KOPT-K1 (cell line): ENCODE data around the gene PTP4A2.
"Not testable (repeated sequence)": the region's sequence is repeated elsewhere in the genome, so short reads cannot be mapped to it uniquely, and the experiment has no call there.

Source experiments
- H3K27ac ChIP-seq: fragments of 200-600 bp; sonication (generic); 2 replicates; pipeline ENCODE4 v1.5.1; 2016; ENCODE audit warnings: antibody characterized with exemption, mild to moderate bottlenecking, low read depth, low read length; ENCODE audit not compliant: poor library complexity, severe bottlenecking
- H3K36me3 ChIP-seq: fragments of 200-600 bp; sonication (generic); 2 replicates; pipeline ENCODE4 v1.5.1; 2017; ENCODE audit warnings: antibody characterized with exemption, mild to moderate bottlenecking, low read length, moderate library complexity; ENCODE audit not compliant: insufficient read depth
- H3K9me3 ChIP-seq: fragments of 200-600 bp; sonication (generic); 2 replicates; pipeline ENCODE4 v1.5.1; 2017; ENCODE audit warnings: antibody characterized with exemption, low read length, mild to moderate bottlenecking; ENCODE audit not compliant: insufficient read depth, poor library complexity, severe bottlenecking

PTP4A2 gene

GRCh38 chr1:31936981-31937299, 1.2 kb downstream of the PTP4A2 start:
- H3K9me3 ChIP-seq = no peaks in the 10 kb centered on the region
- H3K27ac ChIP-seq = peak overlapping the region; percentile 99
- H3K36me3 ChIP-seq = peaks cover 35% of the 10 kb centered on the region

GRCh38 chr1:31936278-31936980, 1.7 kb downstream of the PTP4A2 start:
- Histone ChIP-seq H3K36me3 (peaks cover 39% of the 10 kb centered on the region), H3K27ac (peak overlapping the region; percentile 99), H3K9me3 (no peaks in the 10 kb centered on the region)

GRCh38 chr1:31934706-31935629, 3.2 kb downstream of the PTP4A2 start:
- Histone ChIP-seq H3K9me3 (no peaks in the 10 kb centered on the region), H3K27ac (peak overlapping the region; percentile 99), H3K36me3 (peaks cover 54% of the 10 kb centered on the region)

- peak overlapping the region; percentile 99 for H3K27ac ChIP-seq
- H3K36me3 ChIP-seq = peaks cover 65% of the 10 kb centered on the region
- H3K9me3 ChIP-seq = no peaks in the 10 kb centered on the region
These were observed 5.5 kb downstream of the PTP4A2 start for GRCh38 chr1:31932491-31933316.

- Histone ChIP-seq H3K9me3 (no peaks in the 10 kb centered on the region), H3K36me3 (peaks cover 69% of the 10 kb centered on the region), H3K27ac (peak overlapping the region; percentile 99)
These were observed 6.5 kb downstream of the PTP4A2 start for GRCh38 chr1:31931593-31932225.

DNA sequence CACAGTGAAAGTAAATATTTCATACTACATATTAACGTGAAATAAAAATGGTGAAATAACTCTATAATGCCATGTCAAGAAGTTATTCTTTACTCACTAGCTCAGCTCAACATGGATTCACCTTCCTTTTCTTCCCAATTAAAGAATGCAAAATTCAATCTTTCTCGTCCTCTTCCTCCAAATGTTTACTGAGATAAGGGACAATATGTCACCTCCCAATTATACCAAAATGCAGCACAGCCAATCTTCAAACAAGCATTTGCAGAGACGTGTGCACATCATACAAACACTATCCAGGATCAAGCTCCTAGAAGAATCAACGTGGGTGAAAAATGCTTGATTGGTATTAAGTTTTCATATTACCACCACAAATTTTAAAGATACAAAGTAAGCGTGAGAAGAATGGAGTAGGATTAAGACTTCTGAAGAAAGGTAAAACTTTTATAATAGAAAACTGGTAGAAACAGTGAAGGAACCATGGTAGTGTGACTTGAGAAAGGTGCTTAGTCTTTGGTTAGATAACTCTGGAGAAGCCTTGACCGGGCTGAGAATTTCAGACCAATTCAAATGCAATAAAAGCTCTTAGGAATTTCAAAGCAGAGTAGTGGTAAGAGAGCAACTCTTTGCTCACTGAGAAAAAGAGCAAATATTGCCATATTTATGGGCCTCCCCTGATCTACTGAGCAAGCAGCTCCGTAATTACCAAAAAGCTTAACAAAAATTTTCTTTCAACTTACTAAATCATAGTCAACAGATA, 7.2 kb downstream of the PTP4A2 start:
- H3K27ac ChIP-seq = peak overlapping the region; percentile 99
- peaks cover 66% of the 10 kb centered on the region for H3K36me3 ChIP-seq

DNA sequence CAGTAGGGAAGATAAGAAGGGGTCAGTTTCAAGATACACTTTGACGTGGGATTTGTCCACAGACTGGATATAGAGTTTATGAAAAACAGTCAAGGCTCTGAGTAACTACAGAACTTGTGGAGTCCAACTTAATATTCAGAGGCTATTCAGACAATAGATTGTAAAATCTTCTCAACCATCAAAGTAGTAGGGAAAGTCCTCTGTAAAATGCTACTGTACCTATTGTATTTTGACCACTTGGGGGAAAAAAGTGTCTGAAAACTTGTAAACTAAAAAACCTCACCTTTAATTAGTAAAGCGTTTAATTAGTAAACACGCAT, 10.5 kb downstream of the PTP4A2 start:
- H3K36me3 ChIP-seq = peaks cover 65% of the 10 kb centered on the region
- H3K9me3 ChIP-seq = no peaks in the 10 kb centered on the region
- peak overlapping the region; percentile 99 for H3K27ac ChIP-seq

More for the DNA sequence above, 7.2 kb downstream of the PTP4A2 start:
- H3K9me3 ChIP-seq = no peaks in the 10 kb centered on the region

DNA sequence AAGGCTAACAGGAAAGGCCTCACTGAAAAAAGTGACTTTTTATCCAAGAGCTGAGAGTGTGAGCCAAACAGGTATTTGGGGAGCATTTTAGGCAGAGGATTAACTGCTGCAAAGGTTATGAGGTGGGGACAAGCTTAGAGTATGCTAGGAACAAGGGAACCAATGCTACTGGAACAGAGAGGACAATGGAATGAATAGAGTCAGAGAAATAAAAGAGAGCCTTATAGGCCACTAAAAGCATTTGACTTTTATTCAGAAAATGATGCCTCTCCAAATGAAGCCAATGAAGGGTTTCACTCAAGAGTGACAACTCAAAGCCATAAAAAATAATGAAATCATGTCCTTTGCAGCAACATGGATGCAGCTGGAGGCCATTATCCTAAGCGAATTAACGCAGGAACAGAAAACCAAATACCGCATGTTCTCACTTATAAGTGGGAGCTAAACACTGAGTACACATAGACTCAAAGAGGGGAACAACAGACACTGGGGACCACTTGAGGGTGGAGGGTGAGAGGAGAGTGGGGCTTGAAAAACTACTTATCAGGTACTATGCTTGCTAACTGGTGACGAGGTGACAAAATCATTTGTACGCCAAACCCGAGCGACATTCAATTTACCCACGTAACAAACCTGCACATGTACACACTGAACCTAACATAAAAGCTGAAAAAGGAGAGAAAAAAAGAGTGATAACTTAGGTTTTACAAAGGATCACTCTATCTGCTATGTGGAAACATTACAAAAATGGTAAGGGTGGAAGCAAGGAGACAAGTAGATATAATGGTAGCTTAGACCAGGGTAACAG, 11.1 kb downstream of the PTP4A2 start:
- H3K9me3 ChIP-seq = no peaks in the 10 kb centered on the region
- peaks cover 64% of the 10 kb centered on the region for H3K36me3 ChIP-seq
- peak overlapping the region; percentile 99 for H3K27ac ChIP-seq

DNA sequence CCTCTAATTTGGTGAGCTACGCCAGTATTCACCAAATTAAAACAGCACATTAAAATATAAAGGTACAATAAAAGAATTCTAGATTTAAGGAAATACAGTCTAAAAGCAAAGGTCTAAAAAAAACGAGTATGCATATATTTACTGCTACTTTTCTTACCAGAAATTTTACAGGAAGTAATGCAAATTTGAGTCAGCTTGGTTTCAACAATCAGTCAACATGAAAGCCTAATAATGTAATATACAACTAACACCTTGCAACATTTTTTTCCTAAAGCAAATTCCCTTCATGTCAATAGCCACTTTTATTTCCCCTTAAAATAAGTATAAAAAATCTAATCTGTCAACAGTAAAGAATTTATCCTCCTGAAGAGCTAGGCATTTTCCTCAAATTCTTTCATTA, 11.9 kb downstream of the PTP4A2 start:
- peaks cover 65% of the 10 kb centered on the region for H3K36me3 ChIP-seq
- peak overlapping the region; percentile 99 for H3K27ac ChIP-seq
- no peaks in the 10 kb centered on the region for H3K9me3 ChIP-seq

DNA sequence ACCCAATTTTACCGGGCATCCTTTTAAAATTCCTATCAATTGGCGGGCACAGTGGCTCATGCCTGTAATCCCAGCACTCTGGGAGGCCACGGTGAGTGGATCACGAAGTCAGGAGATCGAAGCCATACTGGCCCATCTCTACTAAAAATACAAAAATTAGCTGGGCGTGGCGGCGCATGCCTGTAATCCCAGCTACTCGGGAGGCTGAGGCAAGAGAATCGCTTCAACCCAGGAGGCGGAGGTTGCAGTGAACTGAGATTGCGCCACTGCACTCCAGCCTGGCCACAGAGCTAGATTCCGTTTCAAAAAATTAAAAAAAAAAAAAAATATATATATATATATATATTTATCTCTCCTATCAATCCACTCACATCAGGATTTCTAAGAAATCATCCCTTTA, 12.3 kb downstream of the PTP4A2 start:
- H3K27ac ChIP-seq = peak overlapping the region; percentile 99
- not testable (repeated sequence) for H3K9me3 ChIP-seq
- peaks cover 65% of the 10 kb centered on the region for H3K36me3 ChIP-seq

- H3K27ac ChIP-seq = peak overlapping the region; percentile 99
- peaks cover 64% of the 10 kb centered on the region for H3K36me3 ChIP-seq
- no peaks in the 10 kb centered on the region for H3K9me3 ChIP-seq
These were observed 13.3 kb downstream of the PTP4A2 start for GRCh38 chr1:31924839-31925238.

DNA sequence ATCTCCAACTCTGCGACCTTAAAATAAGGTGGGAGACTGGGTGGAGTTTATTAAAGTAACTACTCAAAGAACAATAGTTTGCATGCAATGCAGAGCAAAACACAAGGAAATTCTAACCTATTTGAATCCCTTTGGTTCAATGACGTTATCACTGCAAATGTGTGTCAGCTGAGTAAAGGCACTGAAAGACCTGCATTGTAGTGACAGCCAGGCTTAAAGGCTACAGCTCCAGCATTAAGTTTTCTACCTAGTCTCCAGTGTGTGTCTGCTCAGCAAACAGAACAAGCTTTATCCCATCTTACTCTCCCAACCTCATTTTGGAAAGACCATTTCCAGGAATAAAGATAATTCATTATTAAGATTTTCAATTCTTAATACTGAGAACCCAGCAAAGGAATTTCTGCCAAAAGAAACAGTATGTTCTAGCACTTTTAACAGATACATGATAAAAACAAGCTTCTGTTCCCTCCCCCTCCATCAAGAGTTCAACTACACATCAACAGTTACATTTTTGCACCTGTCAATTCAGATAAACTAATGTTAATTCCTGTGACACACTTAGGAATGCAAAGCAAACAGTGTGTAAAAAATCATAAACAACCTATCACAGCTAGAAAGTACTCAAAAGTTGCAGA, 14.2 kb downstream of the PTP4A2 start:
- Histone ChIP-seq H3K9me3 (no peaks in the 10 kb centered on the region), H3K36me3 (peaks cover 64% of the 10 kb centered on the region), H3K27ac (peak overlapping the region; percentile 99)

- H3K36me3 ChIP-seq = peaks cover 79% of the 10 kb centered on the region
- H3K27ac ChIP-seq = peak overlapping the region; percentile 99
- no peaks in the 10 kb centered on the region for H3K9me3 ChIP-seq
These were observed 17.2 kb downstream of the PTP4A2 start for GRCh38 chr1:31920956-31921355.
